WTC11 (cell line): ENCODE results near the gene GABRG3. TPM values are rescaled to one million over a fixed set of nuclear protein-coding genes. Genes with fewer than 3 reads are reported as not detected.
"Not testable (repeated sequence)": the region's sequence is repeated elsewhere in the genome, so short reads cannot be mapped to it uniquely, and the experiment has no call there.

Experiments
- ATAC-seq: fragments of 200-7000 bp; cut with Tn5 transposase; 2 replicates; pipeline ENCODE4 v1.10.0; 2021; ENCODE audit warnings: mild to moderate bottlenecking, moderate library complexity
- CTCF ChIA-PET: fragments of 300-600 bp; sonication (Branson Sonifier 250); formaldehyde crosslinking; loops from one replicate; lab custom pipeline; 2021; ENCODE audit warnings: antibody characterized with exemption; lab: Charles Lee
- POLR2A ChIA-PET: fragments of 350-600 bp; sonication (Branson Sonifier 250); formaldehyde crosslinking; loops from one replicate; lab custom pipeline; 2021; ENCODE audit warnings: antibody characterized with exemption; lab: Charles Lee
- DNase-seq: peaks from one replicate; pipeline ENCODE4 v3.0.0; 2021; ENCODE audit warnings: low spot score
- H3K27ac Mint-ChIP-seq: 2 replicates; pipeline ENCODE4 v1.8.0; 2021; ENCODE audit warnings: mixed read lengths
- H3K27me3 Mint-ChIP-seq: 2 replicates; pipeline ENCODE4 v1.8.0; 2021; ENCODE audit warnings: low read depth, mild to moderate bottlenecking, moderate library complexity, mixed read lengths
- H3K36me3 Mint-ChIP-seq: 2 replicates; pipeline ENCODE4 v1.8.0; 2021; ENCODE audit warnings: mixed read lengths
- H3K4me1 Mint-ChIP-seq: 2 replicates; pipeline ENCODE4 v1.8.0; 2022; ENCODE audit warnings: mixed read lengths
- H3K4me3 Mint-ChIP-seq: 2 replicates; pipeline ENCODE4 v1.8.0; 2021; ENCODE audit warnings: mild to moderate bottlenecking, moderate library complexity, mixed read lengths
- H3K9me3 Mint-ChIP-seq: 2 replicates; pipeline ENCODE4 v1.8.0; 2021; ENCODE audit warnings: mixed read lengths
- ARID4B ChIP-seq: sonication (generic); formaldehyde crosslinking; IDR thresholded peaks from 2 replicates; pipeline ENCODE4 v1.8.0; 2023; ENCODE audit warnings: missing genetic modification reagents, mild to moderate bottlenecking, borderline replicate concordance
- ATF1 ChIP-seq: sonication (generic); formaldehyde crosslinking; IDR thresholded peaks from 2 replicates; pipeline ENCODE4 v1.8.1; 2023; ENCODE audit warnings: mild to moderate bottlenecking, moderate library complexity, missing genetic modification reagents
- CREB1 ChIP-seq: sonication (generic); formaldehyde crosslinking; IDR thresholded peaks from 2 replicates; pipeline ENCODE4 v1.8.0; 2023; ENCODE audit warnings: mild to moderate bottlenecking, missing genetic modification reagents
- CTCF ChIP-seq: fragments of 200-600 bp; IDR thresholded peaks from 2 replicates; pipeline ENCODE4 v1.8.0; 2022; ENCODE audit warnings: antibody characterized with exemption
- EMX1 ChIP-seq: fragments of 250-450 bp; sonication (Bioruptor Pico); IDR thresholded peaks from 2 replicates; pipeline ENCODE4 v1.8.0; 2021; ENCODE audit warnings: mild to moderate bottlenecking
- FOXP4 ChIP-seq: sonication (generic); formaldehyde crosslinking; IDR thresholded peaks from 2 replicates; pipeline ENCODE4 v1.8.0; 2022; ENCODE audit warnings: mild to moderate bottlenecking, missing genetic modification reagents
- NFATC4 ChIP-seq: fragments of 250-450 bp; sonication (Bioruptor Pico); IDR thresholded peaks from 2 replicates; pipeline ENCODE4 v1.9.0; 2021; ENCODE audit warnings: mild to moderate bottlenecking
- NR2C2 ChIP-seq: sonication (generic); formaldehyde crosslinking; IDR thresholded peaks from 2 replicates; pipeline ENCODE4 v1.8.0; 2022; ENCODE audit warnings: mild to moderate bottlenecking, missing genetic modification reagents
- PREB ChIP-seq: sonication (generic); formaldehyde crosslinking; IDR thresholded peaks from 2 replicates; pipeline ENCODE4 v1.8.1; 2022; ENCODE audit warnings: mild to moderate bottlenecking, missing genetic modification reagents, moderate library complexity, borderline replicate concordance
- PRRX2 ChIP-seq: fragments of 250-450 bp; sonication (Bioruptor Pico); IDR thresholded peaks from 2 replicates; pipeline ENCODE4 v1.8.0; 2021; ENCODE audit warnings: mild to moderate bottlenecking
- SMAD4 ChIP-seq: sonication (generic); formaldehyde crosslinking; IDR thresholded peaks from 2 replicates; pipeline ENCODE4 v1.8.0; 2022; ENCODE audit warnings: mild to moderate bottlenecking, missing genetic modification reagents
- SP1 ChIP-seq: sonication (generic); formaldehyde crosslinking; conservative IDR thresholded peaks from 2 replicates; pipeline ENCODE4 v1.8.1; 2022; ENCODE audit warnings: missing genetic modification reagents
- USF2 ChIP-seq: sonication (generic); formaldehyde crosslinking; IDR thresholded peaks from 2 replicates; pipeline ENCODE4 v1.8.1; 2023; ENCODE audit warnings: mild to moderate bottlenecking, missing genetic modification reagents, moderate library complexity
- ZNF425 ChIP-seq: fragments of 250-450 bp; sonication (Bioruptor Pico); conservative IDR thresholded peaks from 2 replicates; pipeline ENCODE4 v1.9.0; 2021; ENCODE audit warnings: mild to moderate bottlenecking
- ZSCAN18 ChIP-seq: fragments of 250-450 bp; sonication (Bioruptor Pico); IDR thresholded peaks from 2 replicates; pipeline ENCODE4 v2.1.2; 2022; ENCODE audit warnings: mild to moderate bottlenecking, moderate library complexity
- total RNA-seq: library from RNA; stranded (reverse); gene quantifications from 3 replicates; pipeline ENCODE4 v1.2.3, GENCODE V29; 2021

The GABRG3 gene
- total RNA-seq, 1 experiment from 2014 or later = 0.72 TPM

- Mint-ChIP-seq H3K4me1 (no peaks in the 10 kb centered on the region), H3K9me3 (peaks cover 20% of the 10 kb centered on the region), H3K27me3 (no peaks in the 10 kb centered on the region)
- ATAC-seq (no peak), DNase-seq (no peak)
- POLR2A ChIA-PET = no interaction called here
- no peak for TF ChIP-seq SP1 (CRISPR knock-in tag)
- TF ChIP-seq ATF1 (CRISPR knock-in tag) = no peak
- no peak for TF ChIP-seq SMAD4 (CRISPR knock-in tag)
- no peak for TF ChIP-seq NFATC4 (CRISPR knock-in tag)
- TF ChIP-seq, all 79 proteins: peak for 0
- Mint-ChIP-seq H3K36me3 (no peaks in the 10 kb centered on the region), H3K4me3 (no peak overlapping the region), H3K27ac (no peak overlapping the region)
- CTCF ChIA-PET = interaction anchor here (1.3 kb wide), 1 partner anchor 316 kb away, joined by 3 read pairs; no protein-coding TSS in a partner anchor
Measured at GRCh38 chr15:27365456-27365855, 394.5 kb downstream of the GABRG3 start.

GRCh38 chr15:27377391-27377790 is 406.4 kb downstream of the GABRG3 start:
- ATAC-seq, POLR2A ChIA-PET, DNase-seq, H3K4me3 Mint-ChIP-seq, H3K4me1 Mint-ChIP-seq, H3K27me3 Mint-ChIP-seq, H3K27ac Mint-ChIP-seq: not testable (repeated sequence)
- H3K9me3 Mint-ChIP-seq = peaks cover 30% of the 10 kb centered on the region
- peaks cover 22% of the 10 kb centered on the region for H3K36me3 Mint-ChIP-seq
- CTCF ChIA-PET = interaction anchor here (1.3 kb wide), 1 partner anchor 19 kb away, joined by 6 read pairs; no protein-coding TSS in a partner anchor

- Mint-ChIP-seq H3K4me3 (no peak overlapping the region), H3K27me3 (no peaks in the 10 kb centered on the region), H3K36me3 (peaks cover 9% of the 10 kb centered on the region), H3K9me3 (peaks cover 12% of the 10 kb centered on the region), H3K4me1 (no peaks in the 10 kb centered on the region), H3K27ac (no peak overlapping the region)
- DNase-seq (no peak), ATAC-seq (no peak)
- CTCF ChIA-PET = interaction anchor here (1.4 kb wide), 1 partner anchor 24 kb away, joined by 4 read pairs; no protein-coding TSS in a partner anchor
- POLR2A ChIA-PET = no interaction called here
- TF ChIP-seq FOXP4 (CRISPR knock-in tag) = no peak
- TF ChIP-seq USF2 (CRISPR knock-in tag) = no peak
- TF ChIP-seq EMX1 = no peak
- TF ChIP-seq PRRX2 (CRISPR knock-in tag) = no peak
- TF ChIP-seq ZNF425 = no peak
- no peak for TF ChIP-seq CTCF
- TF ChIP-seq PREB (CRISPR knock-in tag) = no peak
- TF ChIP-seq NR2C2 (CRISPR knock-in tag) = no peak
- TF ChIP-seq ARID4B = no peak
- TF ChIP-seq CREB1 (CRISPR knock-in tag) = no peak
- no peak for TF ChIP-seq ZSCAN18 (CRISPR knock-in tag)
Measured at GRCh38 chr15:27382361-27383025, 411.5 kb downstream of the GABRG3 start.
